Measurements from ENCODE around the gene CYB5R4.

Gene CYB5R4

DNA sequence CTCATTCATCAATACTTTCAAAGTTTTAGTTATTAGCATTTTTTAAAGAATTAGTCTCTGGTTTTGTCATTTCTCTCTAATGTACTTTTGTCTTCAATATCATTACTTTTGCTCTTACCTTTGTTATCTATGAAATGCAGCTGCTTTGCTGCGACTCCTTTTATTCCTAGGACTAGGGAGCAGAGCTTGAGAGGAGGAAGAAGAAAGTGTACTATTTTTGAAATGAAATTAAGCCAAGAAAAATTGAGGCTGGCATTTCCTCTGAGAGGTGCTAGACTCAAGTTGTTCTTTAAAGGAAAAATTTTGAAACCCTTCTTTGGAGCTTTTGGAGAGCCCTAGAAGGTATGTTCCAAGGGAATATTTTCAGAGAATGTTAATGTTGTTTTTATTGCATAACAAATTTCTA is 125.8 kb downstream of the CYB5R4 start:
- DNase-seq (ENCODE audit: low spot score): no peak

GRCh38 chr6:83985715-83986114 is 126.2 kb downstream of the CYB5R4 start:
- no peak for DNase-seq (ENCODE audit: low spot score)

GRCh38 chr6:83998021-83998584 is 138.6 kb downstream of the CYB5R4 start:
- DNase-seq (ENCODE audit: low spot score): no peak

DNA sequence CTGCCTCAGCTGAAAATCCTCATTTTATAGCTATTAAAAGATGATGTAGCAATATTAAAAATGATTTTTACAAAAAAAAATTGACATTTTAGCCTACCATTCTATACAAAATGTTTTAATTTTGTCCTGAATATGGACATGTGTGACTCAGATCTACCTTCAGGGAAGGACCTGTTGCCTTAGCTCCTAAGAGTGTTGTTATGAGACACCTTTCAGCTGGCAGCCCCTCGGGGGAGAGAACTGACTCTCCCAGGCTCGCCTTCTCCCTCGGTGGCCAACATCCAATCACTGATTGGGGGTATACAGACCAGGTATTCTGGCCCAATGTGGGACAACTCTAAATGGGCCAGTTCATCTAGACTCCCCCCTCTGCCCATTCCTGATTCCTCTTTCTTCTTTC is 141.6 kb downstream of the CYB5R4 start:
- DNase-seq (ENCODE audit: low spot score): no peak

GRCh38 chr6:84002226-84002625 is 142.7 kb downstream of the CYB5R4 start:
- DNase-seq (ENCODE audit: low spot score): no peak

DNA sequence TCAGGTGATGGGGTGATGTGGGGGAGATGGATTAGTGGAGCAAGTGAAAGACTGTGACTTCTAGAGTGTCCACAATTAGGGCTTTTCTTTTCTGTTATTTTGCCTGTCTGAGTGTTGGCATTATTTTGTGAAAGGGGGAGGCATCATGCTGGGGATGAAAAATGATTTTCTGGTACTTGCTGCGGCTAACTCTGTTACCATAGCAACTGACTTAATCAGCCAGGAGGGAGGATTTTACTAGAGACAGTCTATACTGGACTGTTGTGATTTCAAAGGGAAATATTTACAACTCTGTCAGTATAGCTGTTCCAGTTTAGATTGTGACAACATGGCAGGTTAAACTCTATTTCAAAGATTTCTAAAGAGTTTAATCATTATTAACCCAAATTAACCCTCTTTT is 143.6 kb downstream of the CYB5R4 start:
- no peak for DNase-seq (ENCODE audit: low spot score)

- DNase-seq (ENCODE audit: low spot score): no peak
These were observed 144.2 kb downstream of the CYB5R4 start for GRCh38 chr6:84003654-84004053.

GRCh38 chr6:84007871-84008270 is 148.4 kb downstream of the CYB5R4 start:
- no peak for DNase-seq (ENCODE audit: low spot score)

- DNase-seq (ENCODE audit: low spot score): no peak
These were observed 153.9 kb downstream of the CYB5R4 start for GRCh38 chr6:84013354-84013753.

- DNase-seq (ENCODE audit: low spot score): no peak
These were observed 154.4 kb downstream of the CYB5R4 start for GRCh38 chr6:84013931-84014330.

GRCh38 chr6:84016029-84016428 is 156.5 kb downstream of the CYB5R4 start:
- DNase-seq (ENCODE audit: low spot score): no peak
